Activated naive CD8-positive, alpha-beta T cell (primary cell): ENCODE data around the gene LILRA6.
"Not testable (repeated sequence)": the region's sequence is repeated elsewhere in the genome, so short reads cannot be mapped to it uniquely, and the experiment has no call there.

ENCODE experiments used
- H3K27ac Mint-ChIP-seq: one replicate; pipeline ENCODE4 v1.8.0; 2021; ENCODE audit warnings: mixed read lengths
- H3K27me3 Mint-ChIP-seq: one replicate; pipeline ENCODE4 v1.8.0; 2021; ENCODE audit warnings: mixed read lengths
- H3K36me3 Mint-ChIP-seq: one replicate; pipeline ENCODE4 v1.8.0; 2021; ENCODE audit warnings: mixed read lengths
- H3K4me1 Mint-ChIP-seq: one replicate; pipeline ENCODE4 v1.8.0; 2021; ENCODE audit warnings: low read depth, mixed read lengths
- H3K4me3 Mint-ChIP-seq: one replicate; pipeline ENCODE4 v1.8.0; 2021; ENCODE audit warnings: mild to moderate bottlenecking, mixed read lengths
- H3K9me3 Mint-ChIP-seq: one replicate; pipeline ENCODE4 v1.8.0; 2021; ENCODE audit warnings: low read depth, mixed read lengths

The LILRA6 gene

DNA sequence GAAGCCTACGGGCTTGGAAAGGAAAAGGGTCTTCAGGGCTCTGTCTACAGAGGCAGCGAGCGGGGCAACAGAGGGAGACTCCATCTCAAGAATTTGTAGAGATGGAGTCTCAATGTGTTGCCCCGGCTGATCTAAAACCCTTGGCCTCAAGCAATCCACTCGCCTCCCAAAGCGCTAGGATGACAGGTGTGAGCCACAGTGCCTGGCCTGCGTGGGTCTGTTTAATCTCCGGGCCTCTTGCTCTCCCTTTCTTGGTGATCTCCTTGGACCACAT lies 33.9 kb downstream of the LILRA6 start:
- peak overlapping the region; percentile 89 for H3K27ac Mint-ChIP-seq

DNA sequence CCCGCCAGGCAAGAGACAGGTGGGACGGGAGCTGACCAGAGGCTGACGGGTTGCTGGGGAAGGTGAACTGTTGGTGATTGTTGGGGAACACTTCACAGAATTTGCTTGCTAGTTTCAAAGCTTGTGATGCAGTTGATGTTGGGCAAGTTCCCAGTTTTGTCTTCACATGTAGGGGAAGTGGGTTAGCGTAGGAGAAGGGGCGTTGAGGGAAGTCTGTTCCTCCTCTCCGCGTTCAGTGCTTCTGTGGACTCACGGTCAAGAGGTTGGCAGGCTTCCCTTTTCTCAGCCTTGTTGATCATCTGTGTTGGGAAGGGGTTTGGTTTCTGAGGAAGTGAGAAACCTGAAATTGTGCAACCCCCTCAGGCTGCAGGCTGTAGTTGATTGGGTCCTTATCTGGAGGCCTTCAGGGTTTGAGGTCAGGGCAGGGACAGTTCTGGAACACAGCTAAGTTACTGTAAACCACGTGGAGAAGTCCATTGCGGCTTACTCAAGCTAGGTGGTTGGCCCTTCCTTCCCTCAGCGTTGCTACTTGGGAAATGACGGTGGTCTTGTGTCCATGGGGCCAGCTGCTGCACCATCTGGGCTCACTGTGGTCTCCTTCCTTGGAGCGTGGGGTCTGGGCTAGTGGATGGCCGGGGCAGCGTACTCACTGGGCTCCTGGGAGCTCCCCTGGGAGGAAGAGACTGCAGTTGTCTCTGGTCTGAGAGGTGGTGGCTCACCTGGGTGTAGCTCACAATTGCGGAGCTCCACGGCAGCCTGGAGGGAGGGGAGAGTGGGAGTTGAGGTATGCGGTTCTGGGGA lies 34.4 kb downstream of the LILRA6 start:
- peak overlapping the region; percentile 96 for H3K4me3 Mint-ChIP-seq
- H3K27ac Mint-ChIP-seq = peak overlapping the region; percentile 89
- no peaks in the 10 kb centered on the region for H3K27me3 Mint-ChIP-seq
- H3K36me3 Mint-ChIP-seq = peaks cover 15% of the 10 kb centered on the region
- peaks cover 74% of the 10 kb centered on the region for H3K4me1 Mint-ChIP-seq
- no peaks in the 10 kb centered on the region for H3K9me3 Mint-ChIP-seq

More for the DNA sequence above, 33.9 kb downstream of the LILRA6 start:
- no peaks in the 10 kb centered on the region for H3K9me3 Mint-ChIP-seq
- peaks cover 71% of the 10 kb centered on the region for H3K4me1 Mint-ChIP-seq
- peaks cover 15% of the 10 kb centered on the region for H3K36me3 Mint-ChIP-seq
- H3K27me3 Mint-ChIP-seq = no peaks in the 10 kb centered on the region
- H3K4me3 Mint-ChIP-seq = peak overlapping the region; percentile 96

GRCh38 chr19:54207676-54207982 lies 35.0 kb downstream of the LILRA6 start:
- Mint-ChIP-seq H3K4me1 (peaks cover 80% of the 10 kb centered on the region), H3K27ac (peak overlapping the region; percentile 89), H3K36me3 (peaks cover 21% of the 10 kb centered on the region), H3K27me3 (no peaks in the 10 kb centered on the region), H3K9me3 (no peaks in the 10 kb centered on the region), H3K4me3 (peak overlapping the region; percentile 96)

DNA sequence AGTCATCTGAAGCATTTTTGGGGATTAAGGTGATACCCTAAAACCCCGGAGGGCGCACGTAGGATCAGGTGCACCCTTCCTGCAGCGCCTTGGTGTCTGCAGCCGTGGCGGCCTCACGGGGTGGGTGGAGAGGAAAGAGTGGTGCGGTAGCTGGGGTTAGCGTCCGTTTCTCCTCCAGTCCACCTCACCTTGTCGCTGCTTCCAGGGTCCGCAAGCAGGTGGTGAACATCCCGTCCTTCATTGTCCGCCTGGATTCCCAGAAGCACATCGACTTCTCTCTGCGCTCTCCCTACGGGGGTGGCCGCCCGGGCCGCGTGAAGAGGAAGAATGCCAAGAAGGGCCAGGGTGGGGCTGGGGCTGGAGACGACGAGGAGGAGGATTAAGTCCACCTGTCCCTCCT lies 35.4 kb downstream of the LILRA6 start:
- H3K36me3 Mint-ChIP-seq = peaks cover 25% of the 10 kb centered on the region
- H3K4me3 Mint-ChIP-seq = peak overlapping the region; percentile 96
- H3K27me3 Mint-ChIP-seq, H3K9me3 Mint-ChIP-seq: not testable (repeated sequence)
- peak overlapping the region; percentile 89 for H3K27ac Mint-ChIP-seq
- peaks cover 84% of the 10 kb centered on the region for H3K4me1 Mint-ChIP-seq

DNA sequence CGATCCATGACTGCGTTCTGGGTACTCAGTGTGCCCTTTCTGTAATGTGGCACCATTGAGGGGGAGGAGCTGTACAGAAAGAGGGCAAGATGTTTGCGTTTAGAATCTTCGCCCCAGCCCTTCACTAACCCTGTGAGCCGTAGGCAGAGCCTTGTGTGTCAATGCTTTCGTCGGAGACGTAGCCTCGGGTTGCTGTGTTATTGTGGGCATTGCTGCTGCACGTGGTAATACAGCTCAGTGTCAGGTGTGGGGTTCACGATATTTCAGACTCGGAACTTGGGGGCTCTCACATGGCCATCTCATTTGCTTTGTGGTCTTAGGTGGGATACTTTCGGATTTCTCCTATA lies 35.8 kb downstream of the LILRA6 start:
- Mint-ChIP-seq H3K36me3 (peaks cover 26% of the 10 kb centered on the region), H3K27ac (peak overlapping the region; percentile 89), H3K27me3 (no peaks in the 10 kb centered on the region), H3K4me3 (peak overlapping the region; percentile 96), H3K4me1 (peaks cover 86% of the 10 kb centered on the region), H3K9me3 (no peaks in the 10 kb centered on the region)

GRCh38 chr19:54206030-54206830 lies 36.4 kb downstream of the LILRA6 start:
- H3K9me3 Mint-ChIP-seq = no peaks in the 10 kb centered on the region
- H3K4me1 Mint-ChIP-seq = peaks cover 86% of the 10 kb centered on the region
- no peaks in the 10 kb centered on the region for H3K27me3 Mint-ChIP-seq
- peaks cover 31% of the 10 kb centered on the region for H3K36me3 Mint-ChIP-seq
- peak overlapping the region; percentile 89 for H3K27ac Mint-ChIP-seq
- peak overlapping the region; percentile 96 for H3K4me3 Mint-ChIP-seq

GRCh38 chr19:54204767-54205468 lies 37.7 kb downstream of the LILRA6 start:
- Mint-ChIP-seq H3K4me3 (peak overlapping the region; percentile 96), H3K27me3 (no peaks in the 10 kb centered on the region), H3K36me3 (peaks cover 29% of the 10 kb centered on the region), H3K9me3 (no peaks in the 10 kb centered on the region), H3K4me1 (peaks cover 73% of the 10 kb centered on the region), H3K27ac (peak overlapping the region; percentile 74)

- Mint-ChIP-seq H3K36me3 (peaks cover 28% of the 10 kb centered on the region), H3K4me3 (peak overlapping the region; percentile 96), H3K4me1 (peaks cover 64% of the 10 kb centered on the region), H3K27ac (peak overlapping the region; percentile 99), H3K27me3 (no peaks in the 10 kb centered on the region), H3K9me3 (no peaks in the 10 kb centered on the region)
These were observed 39.4 kb downstream of the LILRA6 start for GRCh38 chr19:54203151-54203611.

GRCh38 chr19:54201980-54202379 lies 40.6 kb downstream of the LILRA6 start:
- Mint-ChIP-seq H3K4me3 (peak overlapping the region; percentile 96), H3K36me3 (peaks cover 25% of the 10 kb centered on the region), H3K27ac (peak overlapping the region; percentile 99), H3K27me3 (no peaks in the 10 kb centered on the region), H3K4me1 (peaks cover 52% of the 10 kb centered on the region), H3K9me3 (no peaks in the 10 kb centered on the region)

DNA sequence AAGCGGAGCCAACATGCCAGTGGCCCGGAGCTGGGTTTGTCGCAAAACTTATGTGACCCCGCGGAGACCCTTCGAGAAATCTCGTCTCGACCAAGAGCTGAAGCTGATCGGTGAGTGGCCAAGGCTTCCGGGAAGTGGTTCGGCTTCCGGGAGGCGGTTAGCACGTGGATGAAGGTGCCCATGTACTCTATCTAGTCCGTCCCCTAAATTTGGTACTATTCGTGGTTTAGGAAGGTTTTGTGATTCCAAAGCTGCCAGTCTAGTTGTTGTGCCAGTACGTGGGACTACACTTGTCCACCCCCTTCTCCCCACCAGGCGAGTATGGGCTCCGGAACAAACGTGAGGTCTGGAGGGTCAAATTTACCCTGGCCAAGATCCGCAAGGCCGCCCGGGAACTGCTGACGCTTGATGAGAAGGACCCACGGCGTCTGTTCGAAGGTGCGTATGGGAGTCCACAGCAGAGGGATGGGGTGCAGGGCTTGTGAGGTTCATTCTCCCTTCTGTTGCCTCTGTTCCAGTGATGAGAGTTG lies 41.4 kb downstream of the LILRA6 start:
- H3K27ac Mint-ChIP-seq = peak overlapping the region; percentile 99
- no peaks in the 10 kb centered on the region for H3K27me3 Mint-ChIP-seq
- H3K4me3 Mint-ChIP-seq = peak overlapping the region; percentile 96
- H3K4me1 Mint-ChIP-seq = peaks cover 45% of the 10 kb centered on the region
- H3K36me3 Mint-ChIP-seq = peaks cover 25% of the 10 kb centered on the region
- H3K9me3 Mint-ChIP-seq = no peaks in the 10 kb centered on the region

- Mint-ChIP-seq H3K4me1 (peaks cover 30% of the 10 kb centered on the region), H3K4me3 (peak overlapping the region; percentile 77)
These were observed 43.2 kb downstream of the LILRA6 start for GRCh38 chr19:54199401-54199800.

GRCh38 chr19:54197121-54197520 lies 45.5 kb downstream of the LILRA6 start:
- Mint-ChIP-seq H3K36me3 (peaks cover 11% of the 10 kb centered on the region), H3K4me1 (peaks cover 23% of the 10 kb centered on the region), H3K27ac (no peak overlapping the region), H3K9me3 (no peaks in the 10 kb centered on the region), H3K27me3 (no peaks in the 10 kb centered on the region), H3K4me3 (no peak overlapping the region)

More at GRCh38 chr19:54199401-54199800, 43.2 kb downstream of the LILRA6 start:
- no peaks in the 10 kb centered on the region for H3K27me3 Mint-ChIP-seq
- H3K9me3 Mint-ChIP-seq = no peaks in the 10 kb centered on the region
- H3K27ac Mint-ChIP-seq = peak overlapping the region; percentile 72
- H3K36me3 Mint-ChIP-seq = peaks cover 21% of the 10 kb centered on the region

GRCh38 chr19:54196536-54196935 lies 46.1 kb downstream of the LILRA6 start:
- peaks cover 8% of the 10 kb centered on the region for H3K36me3 Mint-ChIP-seq
- no peaks in the 10 kb centered on the region for H3K9me3 Mint-ChIP-seq
- H3K27ac Mint-ChIP-seq = no peak overlapping the region
- H3K27me3 Mint-ChIP-seq = no peaks in the 10 kb centered on the region
- peaks cover 27% of the 10 kb centered on the region for H3K4me1 Mint-ChIP-seq
- H3K4me3 Mint-ChIP-seq = no peak overlapping the region

- H3K9me3 Mint-ChIP-seq, H3K4me3 Mint-ChIP-seq, H3K36me3 Mint-ChIP-seq, H3K27ac Mint-ChIP-seq, H3K27me3 Mint-ChIP-seq: not testable (repeated sequence)
- H3K4me1 Mint-ChIP-seq = peaks cover 28% of the 10 kb centered on the region
These were observed 48.1 kb downstream of the LILRA6 start for GRCh38 chr19:54194463-54194862.

- Mint-ChIP-seq H3K9me3 (no peaks in the 10 kb centered on the region), H3K36me3 (no peaks in the 10 kb centered on the region), H3K4me1 (peaks cover 26% of the 10 kb centered on the region), H3K27me3 (no peaks in the 10 kb centered on the region), H3K4me3 (peak overlapping the region; percentile 52), H3K27ac (peak overlapping the region; percentile 72)
These were observed 49.6 kb downstream of the LILRA6 start for GRCh38 chr19:54193011-54193410.
